Measurements from ENCODE around the gene RAD50.

DNA sequence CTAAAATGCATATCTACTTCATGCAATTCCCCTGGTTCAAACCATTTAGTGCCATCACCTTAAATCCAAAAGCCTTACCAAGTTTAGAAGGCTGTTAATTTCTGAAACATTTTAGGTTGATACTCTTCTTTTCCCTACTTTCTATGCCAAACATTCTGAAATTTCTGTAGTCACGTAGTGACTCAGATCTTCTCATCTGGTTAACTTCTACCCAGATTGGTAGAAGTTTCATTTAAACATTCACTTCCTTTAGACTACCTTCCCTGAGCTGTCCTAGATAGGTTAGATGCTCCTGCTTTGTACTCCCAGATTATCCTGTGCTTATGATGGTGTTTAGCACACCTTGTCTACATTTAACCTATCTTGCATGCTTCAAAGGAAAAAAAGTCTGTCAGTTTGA, 9.9 kb downstream of the RAD50 start:
- TF ChIP-seq EZH2phosphoT487 (conservative IDR thresholded peaks at IDR 0.05; ENCODE audit: low read length) (no peak), CTCF (IDR thresholded peaks at IDR 0.05; ENCODE audit: insufficient read depth, low read length, poor library complexity, severe bottlenecking) (no peak)

Measured in SU-DHL-6 (cell line).